ENCODE measurements around the gene SYN1. TPM values are rescaled to one million over a fixed set of nuclear protein-coding genes. Genes with fewer than 3 reads are reported as not detected.

SYN1 gene
- polyA plus RNA-seq, 1 of the 3 experiments (the other 2 are of a cell fraction): 0.08 TPM

GRCh38 chrX:47587091-47587891 lies 32.4 kb downstream of the SYN1 start:
- H3K9me2 ChIP-seq: no peaks in the 10 kb centered on the region
- TF ChIP-seq, protein P1, sequence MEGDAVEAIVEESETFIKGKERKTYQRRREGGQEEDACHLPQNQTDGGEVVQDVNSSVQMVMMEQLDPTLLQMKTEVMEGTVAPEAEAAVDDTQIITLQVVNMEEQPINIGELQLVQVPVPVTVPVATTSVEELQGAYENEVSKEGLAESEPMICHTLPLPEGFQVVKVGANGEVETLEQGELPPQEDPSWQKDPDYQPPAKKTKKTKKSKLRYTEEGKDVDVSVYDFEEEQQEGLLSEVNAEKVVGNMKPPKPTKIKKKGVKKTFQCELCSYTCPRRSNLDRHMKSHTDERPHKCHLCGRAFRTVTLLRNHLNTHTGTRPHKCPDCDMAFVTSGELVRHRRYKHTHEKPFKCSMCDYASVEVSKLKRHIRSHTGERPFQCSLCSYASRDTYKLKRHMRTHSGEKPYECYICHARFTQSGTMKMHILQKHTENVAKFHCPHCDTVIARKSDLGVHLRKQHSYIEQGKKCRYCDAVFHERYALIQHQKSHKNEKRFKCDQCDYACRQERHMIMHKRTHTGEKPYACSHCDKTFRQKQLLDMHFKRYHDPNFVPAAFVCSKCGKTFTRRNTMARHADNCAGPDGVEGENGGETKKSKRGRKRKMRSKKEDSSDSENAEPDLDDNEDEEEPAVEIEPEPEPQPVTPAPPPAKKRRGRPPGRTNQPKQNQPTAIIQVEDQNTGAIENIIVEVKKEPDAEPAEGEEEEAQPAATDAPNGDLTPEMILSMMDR (IDR thresholded peaks at IDR 0.05): no peak
- TF ChIP-seq, protein P2, sequence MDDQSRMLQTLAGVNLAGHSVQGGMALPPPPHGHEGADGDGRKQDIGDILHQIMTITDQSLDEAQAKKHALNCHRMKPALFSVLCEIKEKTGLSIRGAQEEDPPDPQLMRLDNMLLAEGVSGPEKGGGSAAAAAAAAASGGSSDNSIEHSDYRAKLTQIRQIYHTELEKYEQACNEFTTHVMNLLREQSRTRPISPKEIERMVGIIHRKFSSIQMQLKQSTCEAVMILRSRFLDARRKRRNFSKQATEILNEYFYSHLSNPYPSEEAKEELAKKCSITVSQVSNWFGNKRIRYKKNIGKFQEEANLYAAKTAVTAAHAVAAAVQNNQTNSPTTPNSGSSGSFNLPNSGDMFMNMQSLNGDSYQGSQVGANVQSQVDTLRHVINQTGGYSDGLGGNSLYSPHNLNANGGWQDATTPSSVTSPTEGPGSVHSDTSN (IDR thresholded peaks at IDR 0.05): no peak
- TF ChIP-seq CHD2 (IDR thresholded peaks at IDR 0.05; ENCODE audit: low read length, partially characterized antibody): no peak
- no peak for TF ChIP-seq MXI1 (IDR thresholded peaks at IDR 0.05; ENCODE audit: low read depth, low read length)
- TF ChIP-seq IRF3 (IDR thresholded peaks at IDR 0.05; ENCODE audit: low read depth, low read length): no peak
- TF ChIP-seq GATA2 (CRISPR knock-in tag; IDR thresholded peaks at IDR 0.05): no peak
- no peak for TF ChIP-seq FOSL2 (IDR thresholded peaks at IDR 0.05; ENCODE audit: borderline replicate concordance, low read depth)
- TF ChIP-seq RXRA (IDR thresholded peaks at IDR 0.05; ENCODE audit: borderline replicate concordance, low read depth): no peak
- TF ChIP-seq ELF1 (IDR thresholded peaks at IDR 0.05): no peak
- no peak for TF ChIP-seq SIN3A (IDR thresholded peaks at IDR 0.05; ENCODE audit: borderline replicate concordance, low read depth, low read length)
- TF ChIP-seq, protein P3, sequence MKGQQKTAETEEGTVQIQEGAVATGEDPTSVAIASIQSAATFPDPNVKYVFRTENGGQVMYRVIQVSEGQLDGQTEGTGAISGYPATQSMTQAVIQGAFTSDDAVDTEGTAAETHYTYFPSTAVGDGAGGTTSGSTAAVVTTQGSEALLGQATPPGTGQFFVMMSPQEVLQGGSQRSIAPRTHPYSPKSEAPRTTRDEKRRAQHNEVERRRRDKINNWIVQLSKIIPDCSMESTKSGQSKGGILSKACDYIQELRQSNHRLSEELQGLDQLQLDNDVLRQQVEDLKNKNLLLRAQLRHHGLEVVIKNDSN (IDR thresholded peaks at IDR 0.05; ENCODE audit: borderline replicate concordance, low read depth): no peak
- no peak for TF ChIP-seq FOXM1 (IDR thresholded peaks at IDR 0.05; ENCODE audit: low read depth)
- no peak for TF ChIP-seq RCOR1 (IDR thresholded peaks at IDR 0.05; ENCODE audit: low read length)
- WGBS (ENCODE audit: low lambda C conversion rate): 36% methylated on average over 4 of the region's 4 CpGs
- no peak overlapping the region for H3K9ac ChIP-seq
- ChIA-PET CTCF (interaction anchor here (1.6 kb wide), 1 partner anchor 57 kb away, joined by 5 read pairs; no protein-coding TSS in a partner anchor), POLR2A (no interaction called here)
- peaks cover 8% of the 10 kb centered on the region for H3F3A ChIP-seq (replicated peaks; ENCODE audit: insufficient read depth)
- no peaks in the 10 kb centered on the region for H4K20me1 ChIP-seq (ENCODE audit: insufficient read depth)
- H3K27me3 ChIP-seq (ENCODE audit: insufficient read depth): no peaks in the 10 kb centered on the region
- no peak overlapping the region for H3K4me2 ChIP-seq
- DNase-seq: no peak
- no peak overlapping the region for H3K4me3 ChIP-seq (ENCODE audit: low read depth in 2 of 2, low read length in 1 of 2)
- no peak overlapping the region for H2AFZ ChIP-seq (ENCODE audit: low read depth)
- H3K79me2 ChIP-seq (ENCODE audit: insufficient read depth): peaks cover 13% of the 10 kb centered on the region; the same call in 1 of the 2 replicates
- no peaks in the 10 kb centered on the region; a peak in 1 of 4 replicates for H3K4me1 ChIP-seq (ENCODE audit: control insufficient read depth in 1 of 2, insufficient read depth in 2 of 2, low read depth in 1 of 2, low read length in 1 of 2)
- no peaks in the 10 kb centered on the region for H3K9me3 ChIP-seq
- peaks cover 0 to 2% of the 10 kb centered on the region in 2 experiments for H3K36me3 ChIP-seq (replicated peaks in 1 of 2; ENCODE audit: control insufficient read depth in 1 of 2, insufficient read depth in 2 of 2, low read length in 1 of 2)
- no peak overlapping the region for H3K27ac ChIP-seq (ENCODE audit: low read depth in 2 of 2, low read length in 1 of 2)
